Activated T-cell treated with anti-CD3 and anti-CD28 coated beads, Interleukin-2, amount 50 U/mL, for 4 hours (primary cell): Measurements from ENCODE around the gene CYP24A1. TPM values are rescaled to one million over a fixed set of nuclear protein-coding genes. Genes with fewer than 3 reads are reported as not detected.

Experiments used
- ATAC-seq, 2 donors: fragments of 200-7000 bp; cut with Tn5 transposase; one replicate each; pipeline ENCODE4 v1.10.0; 2021
- DNase-seq: peaks from one replicate; pipeline ENCODE4 v3.0.0-alpha.2; 2020
- H3K27me3 Mint-ChIP-seq: one replicate; pipeline ENCODE4 v1.8.0; 2021; ENCODE audit warnings: low read depth, mixed read lengths
- H3K36me3 Mint-ChIP-seq: one replicate; pipeline ENCODE4 v1.8.0; 2022; ENCODE audit warnings: mixed read lengths; ENCODE audit not compliant: insufficient read depth
- H3K4me1 Mint-ChIP-seq: one replicate; pipeline ENCODE4 v1.8.0; 2021; ENCODE audit warnings: low read depth, mixed read lengths
- H3K4me3 Mint-ChIP-seq: one replicate; pipeline ENCODE4 v1.8.0; 2021; ENCODE audit warnings: mild to moderate bottlenecking, moderate library complexity, mixed read lengths
- H3K9me3 Mint-ChIP-seq: one replicate; pipeline ENCODE4 v1.8.0; 2021; ENCODE audit warnings: mixed read lengths
- total RNA-seq, 3 donors: library from RNA; stranded (reverse); gene quantifications; one replicate each; pipeline ENCODE4 v1.2.1, GENCODE V29; 2021

The CYP24A1 gene
- total RNA-seq, 3 donors from 2014 or later, result not detected

- Mint-ChIP-seq H3K9me3 (no peaks in the 10 kb centered on the region), H3K36me3 (no peaks in the 10 kb centered on the region), H3K4me3 (no peak overlapping the region), H3K27me3 (peaks cover 15% of the 10 kb centered on the region), H3K4me1 (no peaks in the 10 kb centered on the region)
- DNase-seq (no peak), ATAC-seq (no peak)
Observed at GRCh38 chr20:54161008-54161820, 12.6 kb downstream of the CYP24A1 start.

- Mint-ChIP-seq H3K4me1 (no peaks in the 10 kb centered on the region), H3K36me3 (no peaks in the 10 kb centered on the region), H3K9me3 (no peaks in the 10 kb centered on the region), H3K4me3 (no peak overlapping the region), H3K27me3 (peaks cover 14% of the 10 kb centered on the region)
- DNase-seq, result no peak
- ATAC-seq, result no peak
Observed at GRCh38 chr20:54160065-54161007, 13.4 kb downstream of the CYP24A1 start.

GRCh38 chr20:54158856-54159418 is 14.8 kb downstream of the CYP24A1 start:
- ATAC-seq (no peak), DNase-seq (no peak)
- peaks cover 13% of the 10 kb centered on the region for H3K27me3 Mint-ChIP-seq
- H3K9me3 Mint-ChIP-seq, result no peaks in the 10 kb centered on the region
- no peaks in the 10 kb centered on the region for H3K4me1 Mint-ChIP-seq
- no peaks in the 10 kb centered on the region for H3K36me3 Mint-ChIP-seq
- no peak overlapping the region for H3K4me3 Mint-ChIP-seq

- H3K9me3 Mint-ChIP-seq, result no peaks in the 10 kb centered on the region
- peaks cover 11% of the 10 kb centered on the region for H3K27me3 Mint-ChIP-seq
- no peak for ATAC-seq
- no peaks in the 10 kb centered on the region for H3K36me3 Mint-ChIP-seq
- H3K4me1 Mint-ChIP-seq, result no peaks in the 10 kb centered on the region
- H3K4me3 Mint-ChIP-seq, result no peak overlapping the region
- no peak for DNase-seq
Observed at GRCh38 chr20:54158226-54158625, 15.6 kb downstream of the CYP24A1 start.

GRCh38 chr20:54156981-54157835 is 16.6 kb downstream of the CYP24A1 start:
- ATAC-seq, result no peak
- H3K36me3 Mint-ChIP-seq, result no peaks in the 10 kb centered on the region
- no peaks in the 10 kb centered on the region for H3K9me3 Mint-ChIP-seq
- H3K27me3 Mint-ChIP-seq, result peaks cover 9% of the 10 kb centered on the region
- no peaks in the 10 kb centered on the region for H3K4me1 Mint-ChIP-seq
- DNase-seq, result no peak
- H3K4me3 Mint-ChIP-seq, result no peak overlapping the region

- H3K36me3 Mint-ChIP-seq, result no peaks in the 10 kb centered on the region
- H3K27me3 Mint-ChIP-seq, result peaks cover 8% of the 10 kb centered on the region
- ATAC-seq, result no peak
- no peaks in the 10 kb centered on the region for H3K9me3 Mint-ChIP-seq
- DNase-seq, result no peak
- no peak overlapping the region for H3K4me3 Mint-ChIP-seq
- no peaks in the 10 kb centered on the region for H3K4me1 Mint-ChIP-seq
Observed at GRCh38 chr20:54156522-54156921, 17.3 kb downstream of the CYP24A1 start.

GRCh38 chr20:54155736-54156317 is 18.0 kb downstream of the CYP24A1 start:
- Mint-ChIP-seq H3K4me1 (no peaks in the 10 kb centered on the region), H3K9me3 (no peaks in the 10 kb centered on the region), H3K36me3 (no peaks in the 10 kb centered on the region), H3K27me3 (peaks cover 8% of the 10 kb centered on the region), H3K4me3 (no peak overlapping the region)
- ATAC-seq, result no peak
- no peak for DNase-seq

GRCh38 chr20:54154439-54154838 is 19.3 kb downstream of the CYP24A1 start:
- H3K36me3 Mint-ChIP-seq, result no peaks in the 10 kb centered on the region

GRCh38 chr20:54153847-54154246 is 19.9 kb downstream of the CYP24A1 start:
- ATAC-seq, result no peak
- Mint-ChIP-seq H3K4me1 (no peaks in the 10 kb centered on the region), H3K9me3 (no peaks in the 10 kb centered on the region), H3K4me3 (no peak overlapping the region), H3K36me3 (no peaks in the 10 kb centered on the region), H3K27me3 (peaks cover 6% of the 10 kb centered on the region)
- no peak for DNase-seq

More at GRCh38 chr20:54154439-54154838, 19.3 kb downstream of the CYP24A1 start:
- H3K4me3 Mint-ChIP-seq, result no peak overlapping the region
- DNase-seq, result no peak
- H3K27me3 Mint-ChIP-seq, result peaks cover 7% of the 10 kb centered on the region
- ATAC-seq, result no peak
- H3K9me3 Mint-ChIP-seq, result no peaks in the 10 kb centered on the region
- H3K4me1 Mint-ChIP-seq, result no peaks in the 10 kb centered on the region

- DNase-seq (no peak), ATAC-seq (no peak)
- H3K9me3 Mint-ChIP-seq, result no peaks in the 10 kb centered on the region
- peaks cover 8% of the 10 kb centered on the region for H3K27me3 Mint-ChIP-seq
- no peak overlapping the region for H3K4me3 Mint-ChIP-seq
- no peaks in the 10 kb centered on the region for H3K4me1 Mint-ChIP-seq
- no peaks in the 10 kb centered on the region for H3K36me3 Mint-ChIP-seq
Observed at GRCh38 chr20:54153041-54153327, 20.8 kb downstream of the CYP24A1 start.

- ATAC-seq (no peak), DNase-seq (no peak)
- Mint-ChIP-seq H3K36me3 (no peaks in the 10 kb centered on the region), H3K9me3 (no peaks in the 10 kb centered on the region), H3K4me3 (no peak overlapping the region), H3K27me3 (peaks cover 7% of the 10 kb centered on the region), H3K4me1 (no peaks in the 10 kb centered on the region)
Observed at GRCh38 chr20:54152227-54153040, 21.4 kb downstream of the CYP24A1 start.

GRCh38 chr20:54151511-54152226 is 22.1 kb downstream of the CYP24A1 start:
- no peak for DNase-seq
- Mint-ChIP-seq H3K9me3 (no peaks in the 10 kb centered on the region), H3K27me3 (peaks cover 4% of the 10 kb centered on the region), H3K4me3 (no peak overlapping the region), H3K4me1 (no peaks in the 10 kb centered on the region), H3K36me3 (no peaks in the 10 kb centered on the region)
- ATAC-seq, result no peak
